Activated naive CD4-positive, alpha-beta T cell treated with anti-CD3 and anti-CD28 coated beads, Interleukin-2, amount 50 U/mL, for 16 hours (primary cell): Measurements from ENCODE around the gene MICU1.
"Not testable (repeated sequence)": the region's sequence is repeated elsewhere in the genome, so short reads cannot be mapped to it uniquely, and the experiment has no call there.

Source experiments
- DNase-seq: peaks from one replicate; pipeline ENCODE4 v3.0.0-alpha.2; 2020

The MICU1 gene

GRCh38 chr10:72426986-72427385 lies 198.9 kb downstream of the MICU1 start:
- no peak for DNase-seq

- DNase-seq = no peak
Measured at GRCh38 chr10:72425133-72425532, 200.7 kb downstream of the MICU1 start.

- DNase-seq = no peak
Measured at GRCh38 chr10:72424561-72424960, 201.3 kb downstream of the MICU1 start.

- DNase-seq = no peak
Measured at GRCh38 chr10:72423426-72423825, 202.5 kb downstream of the MICU1 start.

GRCh38 chr10:72421885-72422540 lies 203.9 kb downstream of the MICU1 start:
- DNase-seq = no peak

- no peak for DNase-seq
Measured at GRCh38 chr10:72419241-72419640, 206.6 kb downstream of the MICU1 start.

GRCh38 chr10:72418679-72419078 lies 207.2 kb downstream of the MICU1 start:
- no peak for DNase-seq

GRCh38 chr10:72417971-72418370 lies 207.9 kb downstream of the MICU1 start:
- no peak for DNase-seq

GRCh38 chr10:72416661-72417060 lies 209.2 kb downstream of the MICU1 start:
- DNase-seq = no peak

- no peak for DNase-seq
Measured at GRCh38 chr10:72414642-72415041, 211.2 kb downstream of the MICU1 start.

- no peak for DNase-seq
Measured at GRCh38 chr10:72409167-72409566, 216.7 kb downstream of the MICU1 start.

- DNase-seq = no peak
Measured at GRCh38 chr10:72407927-72408600, 217.8 kb downstream of the MICU1 start.

GRCh38 chr10:72407471-72407870 lies 218.4 kb downstream of the MICU1 start:
- DNase-seq = no peak

GRCh38 chr10:72395581-72395980 lies 230.3 kb downstream of the MICU1 start:
- not testable (repeated sequence) for DNase-seq

- DNase-seq = no peak
Measured at GRCh38 chr10:72392571-72392970, 233.3 kb downstream of the MICU1 start.

GRCh38 chr10:72390764-72391163 lies 235.1 kb downstream of the MICU1 start:
- no peak for DNase-seq

GRCh38 chr10:72389716-72390115 lies 236.2 kb downstream of the MICU1 start:
- DNase-seq = no peak

GRCh38 chr10:72389014-72389413 lies 236.9 kb downstream of the MICU1 start:
- DNase-seq = no peak

GRCh38 chr10:72388062-72388461 lies 237.8 kb downstream of the MICU1 start:
- DNase-seq = no peak

- DNase-seq = no peak
Measured at GRCh38 chr10:72386916-72387586, 238.8 kb downstream of the MICU1 start.

- no peak for DNase-seq
Measured at GRCh38 chr10:72385724-72386123, 240.2 kb downstream of the MICU1 start.

- not testable (repeated sequence) for DNase-seq
Measured at GRCh38 chr10:72384982-72385381, 240.9 kb downstream of the MICU1 start.

- no peak for DNase-seq
Measured at GRCh38 chr10:72379776-72380175, 246.1 kb downstream of the MICU1 start.

GRCh38 chr10:72379062-72379461 lies 246.8 kb downstream of the MICU1 start:
- DNase-seq = no peak
